H1 (cell line): ENCODE data around the gene RBM47. TPM values are rescaled to one million over a fixed set of nuclear protein-coding genes. Genes with fewer than 3 reads are reported as not detected.

Source experiments
- CTCF ChIA-PET: fragments of 300-600 bp; sonication (Branson Sonifier 250); formaldehyde crosslinking; loops from one replicate; lab custom pipeline; 2021; ENCODE audit not compliant: partially characterized antibody; lab: Charles Lee
- POLR2A ChIA-PET: fragments of 300-600 bp; sonication (Branson Sonifier 250); formaldehyde crosslinking; loops from one replicate; lab custom pipeline; 2021; ENCODE audit warnings: inconsistent platforms; ENCODE audit not compliant: partially characterized antibody; lab: Charles Lee
- DNase-seq, 2 experiments: peaks; one replicate each; pipeline versions ENCODE4 v3.0.0 to v3.0.0-alpha.2; 2010 to 2022; ENCODE audit warnings: low spot score in 2 of 2, low read depth in 1 of 2, mixed read lengths in 1 of 2
- FAIRE-seq: peaks from 2 replicates; lab custom pipeline; 2011; peaks lifted over from hg19 to GRCh38; lab: Jason Lieb, UNC
- H2AFZ ChIP-seq: 2 replicates; pipeline ENCODE4 v1.8.1; 2012; ENCODE audit warnings: low read length, inconsistent platforms
- H2AK5ac ChIP-seq: 2 replicates; pipeline ENCODE4 v1.6.1; 2013; ENCODE audit warnings: low read depth, low read length
- H2BK120ac ChIP-seq: replicated peaks from 2 replicates; pipeline ENCODE3; 2013; ENCODE audit warnings: low read depth, low read length, inconsistent platforms
- H2BK12ac ChIP-seq: 2 replicates; pipeline ENCODE4 v1.6.1; 2013; ENCODE audit warnings: low read depth, low read length
- H2BK15ac ChIP-seq: 2 replicates; pipeline ENCODE4 v1.6.1; 2013; ENCODE audit warnings: low read length
- H2BK20ac ChIP-seq: 2 replicates; pipeline ENCODE4 v1.6.1; 2013; ENCODE audit warnings: low read length
- H2BK5ac ChIP-seq: 2 replicates; pipeline ENCODE4 v1.6.1; 2013; ENCODE audit warnings: low read depth, low read length
- H3K14ac ChIP-seq: 2 replicates; pipeline ENCODE4 v1.6.1; 2013; ENCODE audit warnings: inconsistent platforms; ENCODE audit not compliant: insufficient read length
- H3K18ac ChIP-seq: 2 replicates; pipeline ENCODE4 v1.6.1; 2013; ENCODE audit warnings: low read length; ENCODE audit errors: extremely low read depth
- H3K23ac ChIP-seq: 2 replicates; pipeline ENCODE4 v1.6.1; 2013; ENCODE audit warnings: inconsistent platforms; ENCODE audit not compliant: insufficient read length
- H3K23me2 ChIP-seq: 2 replicates; pipeline ENCODE4 v1.6.1; 2013; ENCODE audit warnings: low read depth, low read length
- H3K27ac ChIP-seq: 2 replicates; pipeline ENCODE4 v1.6.1; 2011; ENCODE audit warnings: low read depth, low read length, inconsistent platforms
- H3K27me3 ChIP-seq, 4 experiments: replicated peaks in 1 of 4; 1 replicate in 1 of 4; 2 replicates in 3 of 4; pipeline versions ENCODE4 v1.6.1 to v1.8.1; 2011 to 2013; ENCODE audit warnings: low read length in 3 of 4, mild to moderate bottlenecking in 3 of 4, inconsistent platforms in 2 of 4, mixed read lengths in 2 of 4, moderate library complexity in 1 of 4; ENCODE audit not compliant: control insufficient read depth in 3 of 4, insufficient read depth in 3 of 4; ENCODE audit errors: extremely low read depth in 1 of 4
- H3K36me3 ChIP-seq, 4 experiments: 2 replicates each; pipeline versions ENCODE4 v1.6.1 to v1.8.1; 2011 to 2013; ENCODE audit warnings: mild to moderate bottlenecking in 4 of 4, low read length in 3 of 4, moderate library complexity in 2 of 4, control low read depth in 1 of 4, inconsistent platforms in 1 of 4; ENCODE audit not compliant: insufficient read depth in 4 of 4, control insufficient read depth in 2 of 4
- H3K4ac ChIP-seq: replicated peaks from 2 replicates; pipeline ENCODE3; 2013; ENCODE audit warnings: low read length, low read depth, mixed read lengths, inconsistent platforms; ENCODE audit not compliant: insufficient read length
- H3K4me1 ChIP-seq, 4 experiments: replicated peaks in 1 of 4; 1 replicate in 1 of 4; 2 replicates in 3 of 4; pipeline versions ENCODE4 v1.6.1 to v1.8.1; 2011 to 2013; ENCODE audit warnings: low read length in 3 of 4, inconsistent platforms in 2 of 4, mixed read lengths in 1 of 4; ENCODE audit not compliant: insufficient read depth in 4 of 4, control insufficient read depth in 3 of 4
- H3K4me2 ChIP-seq, 2 experiments: 2 replicates each; pipeline versions ENCODE4 v1.6.1 to v1.8.1; 2011 to 2013; ENCODE audit warnings: low read depth in 2 of 2, low read length in 2 of 2, control low read depth in 1 of 2, inconsistent platforms in 1 of 2, mild to moderate bottlenecking in 1 of 2; ENCODE audit not compliant: insufficient read depth in 1 of 2
- H3K4me3 ChIP-seq, 4 experiments: fragments of 200-600, 300-600 bp in 1 of 4; sonication (generic), shearing (Covaris generic), sonication (Bioruptor Twin) in 1 of 4; 2 replicates each; pipeline versions ENCODE4 v1.5.1 to v1.8.1; 2011 to 2016; ENCODE audit warnings: low read length in 4 of 4, low read depth in 3 of 4, control low read depth in 2 of 4, inconsistent platforms in 2 of 4, mild to moderate bottlenecking in 2 of 4, mixed read lengths in 1 of 4, moderate library complexity in 1 of 4; ENCODE audit not compliant: insufficient read depth in 2 of 4; ENCODE audit errors: extremely low read depth in 1 of 4
- H3K56ac ChIP-seq: replicated peaks from 2 replicates; pipeline ENCODE3; 2013; ENCODE audit warnings: low read depth, mild to moderate bottlenecking, mixed read lengths, low read length, inconsistent platforms; ENCODE audit not compliant: insufficient read length
- H3K79me1 ChIP-seq: 2 replicates; pipeline ENCODE4 v1.6.1; 2013; ENCODE audit warnings: low read depth, low read length, control low read depth
- H3K79me2 ChIP-seq, 2 experiments: 2 replicates each; pipeline versions ENCODE4 v1.6.1 to v1.8.1; 2012 to 2013; ENCODE audit warnings: low read length in 2 of 2, mild to moderate bottlenecking in 2 of 2, inconsistent platforms in 1 of 2; ENCODE audit not compliant: insufficient read depth in 2 of 2, control insufficient read depth in 1 of 2
- H3K9ac ChIP-seq, 4 experiments: replicated peaks in 1 of 4; 1 replicate in 1 of 4; 2 replicates in 3 of 4; pipeline versions ENCODE4 v1.6.1 to v1.8.1; 2011 to 2013; ENCODE audit warnings: low read depth in 3 of 4, low read length in 3 of 4, control low read depth in 2 of 4, mild to moderate bottlenecking in 2 of 4, moderate library complexity in 2 of 4, inconsistent platforms in 1 of 4; ENCODE audit errors: extremely low read depth in 1 of 4
- H3K9me3 ChIP-seq, 2 experiments: 2 replicates each; pipeline versions ENCODE4 v1.6.1 to v1.8.1; 2012 to 2013; ENCODE audit warnings: mild to moderate bottlenecking in 2 of 2, moderate library complexity in 2 of 2, control low read depth in 1 of 2, inconsistent platforms in 1 of 2, low read depth in 1 of 2, low read length in 1 of 2, mixed read lengths in 1 of 2; ENCODE audit not compliant: insufficient read depth in 2 of 2
- H4K20me1 ChIP-seq, 2 experiments: replicated peaks in 1 of 2; 2 replicates each; pipeline versions ENCODE3 to v1.8.1; 2011 to 2013; ENCODE audit warnings: inconsistent platforms in 2 of 2, low read length in 2 of 2, mild to moderate bottlenecking in 1 of 2; ENCODE audit not compliant: insufficient read depth in 2 of 2, control insufficient read depth in 1 of 2
- H4K5ac ChIP-seq: 2 replicates; pipeline ENCODE4 v1.6.1; 2013; ENCODE audit warnings: low read length, low read depth, mixed read lengths, inconsistent platforms; ENCODE audit not compliant: insufficient read length
- H4K8ac ChIP-seq: 2 replicates; pipeline ENCODE4 v1.8.0; 2013; ENCODE audit warnings: mild to moderate bottlenecking, moderate library complexity, low read length, inconsistent platforms; ENCODE audit not compliant: insufficient read depth; ENCODE audit errors: extremely low read depth
- H4K91ac ChIP-seq: replicated peaks from 2 replicates; pipeline ENCODE3; 2013; ENCODE audit warnings: low read length, mixed read lengths, inconsistent platforms; ENCODE audit not compliant: insufficient read length
- BRCA1 ChIP-seq: IDR thresholded peaks from 2 replicates; pipeline ENCODE4 v1.6.1; 2012; ENCODE audit warnings: low read depth, low read length, improper control_type of control experiment
- EGR1 ChIP-seq: IDR thresholded peaks from 2 replicates; pipeline ENCODE4 v1.6.1; 2011; ENCODE audit warnings: low read depth, low read length, borderline replicate concordance
- KDM1A ChIP-seq: fragments of 200-600, 300-600 bp; sonication (generic); IDR thresholded peaks from 2 replicates; pipeline ENCODE4 v1.7.1; 2016; ENCODE audit warnings: mild to moderate bottlenecking, low read length, borderline replicate concordance
- PHF8 ChIP-seq: fragments of 200-600 bp; sonication (generic); conservative IDR thresholded peaks from 2 replicates; pipeline ENCODE4 v1.7.1; 2012; ENCODE audit warnings: low read depth, mild to moderate bottlenecking, inconsistent platforms, low read length, moderate library complexity
- RNF2 ChIP-seq: fragments of 200-900, 300-1000 bp; sonication (generic); IDR thresholded peaks from 2 replicates; pipeline ENCODE4 v1.7.1; 2016; ENCODE audit warnings: borderline replicate concordance, low read depth, mild to moderate bottlenecking, antibody characterized with exemption, low read length; ENCODE audit not compliant: poor library complexity, severe bottlenecking; ENCODE audit errors: missing control alignments
- WGBS, 2 experiments: shearing (Covaris generic) in 1 of 2; methylation state at CpG; one replicate each; pipeline versions ENCODE4 v1.1.6 to v1.1.7; 2013 to 2015; ENCODE audit warnings: low lambda C conversion rate in 2 of 2, mixed read lengths in 2 of 2, inconsistent platforms in 1 of 2, low coverage in 1 of 2, missing lambda C conversion rate in 1 of 2; ENCODE audit not compliant: insufficient replicate concordance in 2 of 2, insufficient coverage in 1 of 2, insufficient read length in 1 of 2; ENCODE audit errors: extremely low coverage in 1 of 2, missing lambda C conversion rate in 1 of 2; 5-methylcytosine and 5-hydroxymethylcytosine counted together
- polyA plus RNA-seq, 7 experiments: library from polyadenylated mRNA; depleted of rRNA in 3 of 7; stranded (reverse) in 5 of 7; unstranded in 2 of 7; fragments of >200 nt in 5 of 7; fragments of 200-250 nt in 2 of 7; gene quantifications; 1 replicate in 5 of 7; 2 replicates in 1 of 7; 4 replicates in 1 of 7; pipeline versions ENCODE4 v1.2.1 to v1.2.3, GENCODE V29; 2011 to 2013; ENCODE audit warnings: missing spikeins in 2 of 7, mixed read lengths in 2 of 7
- total RNA-seq: library from RNA; stranded (reverse); fragmentation: NEBNext Ultra II Directional; extraction: Animal tissue kit (Norgen Biotek cat#: 25700); gene quantifications from 2 replicates; pipeline ENCODE4 v1.2.1, GENCODE V29; 2021
- TF ChIP-seq, protein P1 (sequence below), 3 experiments: IDR thresholded peaks; 1 replicate in 2 of 3; 2 replicates in 1 of 3; pipeline versions ENCODE4 v1.5.1 to v1.6.1; 2011; ENCODE audit warnings: low read length in 3 of 3, mild to moderate bottlenecking in 3 of 3, inconsistent platforms in 2 of 3, low read depth in 1 of 3, moderate library complexity in 1 of 3; ENCODE audit not compliant: insufficient read depth in 1 of 3; ENCODE audit errors: control extremely low read depth in 1 of 3
- TF ChIP-seq, protein P2 (sequence below): IDR thresholded peaks from 2 replicates; pipeline ENCODE4 v1.6.1; 2012; ENCODE audit warnings: low read length, inconsistent platforms
- TF ChIP-seq, protein P3 (sequence below): IDR thresholded peaks from 2 replicates; pipeline ENCODE4 v1.6.1; 2011; ENCODE audit warnings: low read depth, mild to moderate bottlenecking, low read length; ENCODE audit not compliant: insufficient read depth

RBM47 gene
- total and polyA plus RNA-seq, 2 of the 8 experiments (the other 6 are each of a cell fraction or from before 2014, with no cell fraction given) = 42.8 to 78.9 TPM

GRCh38 chr4:40405193-40405592 lies 224.5 kb downstream of the RBM47 start:
- H3K14ac ChIP-seq = no peak overlapping the region
- H4K5ac ChIP-seq = no peak overlapping the region
- ChIA-PET CTCF (interaction anchor here (0.5 to 0.8 kb wide), 2 partner anchors 17 to 101 kb away, joined by 3 read pairs; no protein-coding TSS in a partner anchor), POLR2A (no interaction called here)
- no peak for FAIRE-seq
- no peak overlapping the region for H2BK120ac ChIP-seq
- no peaks in the 10 kb centered on the region for H3K23me2 ChIP-seq
- no peak overlapping the region for H3K9ac ChIP-seq
- no peak overlapping the region for H4K91ac ChIP-seq
- no peak for DNase-seq
- no peaks in the 10 kb centered on the region for H3K79me1 ChIP-seq
- H3K23ac ChIP-seq = no peak overlapping the region
- H3K4me3 ChIP-seq = no peak overlapping the region
- no peak overlapping the region for H2BK5ac ChIP-seq
- no peak overlapping the region for H2BK12ac ChIP-seq
- no peak overlapping the region for H4K8ac ChIP-seq
- peaks cover 11 to 16% of the 10 kb centered on the region in 2 experiments for H3K9me3 ChIP-seq
- no peak overlapping the region for H3K18ac ChIP-seq
- H2BK20ac ChIP-seq = no peak overlapping the region
- H2AFZ ChIP-seq = no peak overlapping the region
- WGBS, 2 experiments = 92% methylated on average over 4 of the region's 4 CpGs; no CpG with 5 or more reads in 1 of the 2 experiments
- no peaks in the 10 kb centered on the region for H3K79me2 ChIP-seq
- H3K27me3 ChIP-seq = no peaks in the 10 kb centered on the region
- no peak overlapping the region for H3K27ac ChIP-seq
- no peak overlapping the region for H3K56ac ChIP-seq
- peaks cover 0 to 3% (median 1%) of the 10 kb centered on the region in 4 experiments; a peak in 3 of 7 replicates for H3K4me1 ChIP-seq
- H3K4me2 ChIP-seq = no peak overlapping the region
- H2BK15ac ChIP-seq = no peak overlapping the region
- no peak overlapping the region for H2AK5ac ChIP-seq
- no peak overlapping the region for H3K4ac ChIP-seq
- no peaks in the 10 kb centered on the region for H4K20me1 ChIP-seq
- H3K36me3 ChIP-seq = 0 out of 8 replicates have a peak, but pooled peaks cover 0 to 3% (median 0%) of the 10 kb centered on the region in 4 experiments
- TF ChIP-seq, protein P1, sequence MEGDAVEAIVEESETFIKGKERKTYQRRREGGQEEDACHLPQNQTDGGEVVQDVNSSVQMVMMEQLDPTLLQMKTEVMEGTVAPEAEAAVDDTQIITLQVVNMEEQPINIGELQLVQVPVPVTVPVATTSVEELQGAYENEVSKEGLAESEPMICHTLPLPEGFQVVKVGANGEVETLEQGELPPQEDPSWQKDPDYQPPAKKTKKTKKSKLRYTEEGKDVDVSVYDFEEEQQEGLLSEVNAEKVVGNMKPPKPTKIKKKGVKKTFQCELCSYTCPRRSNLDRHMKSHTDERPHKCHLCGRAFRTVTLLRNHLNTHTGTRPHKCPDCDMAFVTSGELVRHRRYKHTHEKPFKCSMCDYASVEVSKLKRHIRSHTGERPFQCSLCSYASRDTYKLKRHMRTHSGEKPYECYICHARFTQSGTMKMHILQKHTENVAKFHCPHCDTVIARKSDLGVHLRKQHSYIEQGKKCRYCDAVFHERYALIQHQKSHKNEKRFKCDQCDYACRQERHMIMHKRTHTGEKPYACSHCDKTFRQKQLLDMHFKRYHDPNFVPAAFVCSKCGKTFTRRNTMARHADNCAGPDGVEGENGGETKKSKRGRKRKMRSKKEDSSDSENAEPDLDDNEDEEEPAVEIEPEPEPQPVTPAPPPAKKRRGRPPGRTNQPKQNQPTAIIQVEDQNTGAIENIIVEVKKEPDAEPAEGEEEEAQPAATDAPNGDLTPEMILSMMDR (IDR thresholded peaks at IDR 0.05; ENCODE audit: control extremely low read depth in 1 of 3, insufficient read depth in 1 of 3, low read depth in 1 of 3, low read length in 3 of 3) = no peak
- TF ChIP-seq RNF2 (no peak), PHF8 (no peak), KDM1A (no peak), EGR1 (no peak), BRCA1 (no peak)
- TF ChIP-seq, protein P2, sequence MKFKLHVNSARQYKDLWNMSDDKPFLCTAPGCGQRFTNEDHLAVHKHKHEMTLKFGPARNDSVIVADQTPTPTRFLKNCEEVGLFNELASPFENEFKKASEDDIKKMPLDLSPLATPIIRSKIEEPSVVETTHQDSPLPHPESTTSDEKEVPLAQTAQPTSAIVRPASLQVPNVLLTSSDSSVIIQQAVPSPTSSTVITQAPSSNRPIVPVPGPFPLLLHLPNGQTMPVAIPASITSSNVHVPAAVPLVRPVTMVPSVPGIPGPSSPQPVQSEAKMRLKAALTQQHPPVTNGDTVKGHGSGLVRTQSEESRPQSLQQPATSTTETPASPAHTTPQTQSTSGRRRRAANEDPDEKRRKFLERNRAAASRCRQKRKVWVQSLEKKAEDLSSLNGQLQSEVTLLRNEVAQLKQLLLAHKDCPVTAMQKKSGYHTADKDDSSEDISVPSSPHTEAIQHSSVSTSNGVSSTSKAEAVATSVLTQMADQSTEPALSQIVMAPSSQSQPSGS = no peak
- TF ChIP-seq, protein P3, sequence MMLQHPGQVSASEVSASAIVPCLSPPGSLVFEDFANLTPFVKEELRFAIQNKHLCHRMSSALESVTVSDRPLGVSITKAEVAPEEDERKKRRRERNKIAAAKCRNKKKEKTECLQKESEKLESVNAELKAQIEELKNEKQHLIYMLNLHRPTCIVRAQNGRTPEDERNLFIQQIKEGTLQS = no peak
